ENCODE results near the gene ANKHD1. TPM values are rescaled to one million over a fixed set of nuclear protein-coding genes. Genes with fewer than 3 reads are reported as not detected.
A peak's percentile ranks its signal among the peaks of the same experiment; 100 is the strongest.
"Not testable (repeated sequence)": the region's sequence is repeated elsewhere in the genome, so short reads cannot be mapped to it uniquely, and the experiment has no call there.

Gene ANKHD1
- total RNA-seq, 1 donor from 2014 or later: 60.6 TPM

GRCh38 chr5:140421375-140421774, 19.7 kb downstream of the ANKHD1 start:
- not testable (repeated sequence) for ATAC-seq; DNase-seq (ENCODE audit: low spot score)

GRCh38 chr5:140423609-140424008, 22.0 kb downstream of the ANKHD1 start:
- DNase-seq (ENCODE audit: low spot score) (no peak), ATAC-seq (no peak)

- DNase-seq (ENCODE audit: low spot score) (no peak), ATAC-seq (no peak)
These were observed 22.5 kb downstream of the ANKHD1 start for GRCh38 chr5:140424135-140424534.

- ATAC-seq; DNase-seq (ENCODE audit: low spot score): not testable (repeated sequence)
These were observed 26.1 kb downstream of the ANKHD1 start for GRCh38 chr5:140427726-140428125.

GRCh38 chr5:140429724-140430123, 28.1 kb downstream of the ANKHD1 start:
- peak; percentile 83 for ATAC-seq

GRCh38 chr5:140432212-140432611, 30.6 kb downstream of the ANKHD1 start:
- ATAC-seq: no peak
- DNase-seq (ENCODE audit: low spot score): no peak

More at GRCh38 chr5:140429724-140430123, 28.1 kb downstream of the ANKHD1 start:
- DNase-seq (ENCODE audit: low spot score): no peak

- ATAC-seq: no peak
- DNase-seq (ENCODE audit: low spot score): no peak
These were observed 31.3 kb downstream of the ANKHD1 start for GRCh38 chr5:140432916-140433315.

- DNase-seq (ENCODE audit: low spot score); ATAC-seq: not testable (repeated sequence)
These were observed 55.7 kb downstream of the ANKHD1 start for GRCh38 chr5:140457368-140457767.

- ATAC-seq: no peak
These were observed 65.5 kb downstream of the ANKHD1 start for GRCh38 chr5:140466981-140467742.

GRCh38 chr5:140468188-140468587, 66.6 kb downstream of the ANKHD1 start:
- peak; percentile 95 for ATAC-seq

More at GRCh38 chr5:140466981-140467742, 65.5 kb downstream of the ANKHD1 start:
- no peak for DNase-seq (ENCODE audit: low spot score)

GRCh38 chr5:140469259-140469658, 67.6 kb downstream of the ANKHD1 start:
- no peak for DNase-seq (ENCODE audit: low spot score)
- ATAC-seq: no peak

More at GRCh38 chr5:140468188-140468587, 66.6 kb downstream of the ANKHD1 start:
- DNase-seq (ENCODE audit: low spot score): no peak

GRCh38 chr5:140480310-140481014, 78.8 kb downstream of the ANKHD1 start:
- ATAC-seq: no peak

GRCh38 chr5:140481758-140482157, 80.1 kb downstream of the ANKHD1 start:
- ATAC-seq (no peak), DNase-seq (ENCODE audit: low spot score) (no peak)

More at GRCh38 chr5:140480310-140481014, 78.8 kb downstream of the ANKHD1 start:
- DNase-seq (ENCODE audit: low spot score): no peak

GRCh38 chr5:140483055-140483454, 81.4 kb downstream of the ANKHD1 start:
- DNase-seq (ENCODE audit: low spot score) (no peak), ATAC-seq (no peak)

GRCh38 chr5:140488141-140488540, 86.5 kb downstream of the ANKHD1 start:
- ATAC-seq; DNase-seq (ENCODE audit: low spot score): not testable (repeated sequence)

GRCh38 chr5:140488914-140489313, 87.3 kb downstream of the ANKHD1 start:
- DNase-seq (ENCODE audit: low spot score) (no peak), ATAC-seq (no peak)

- ATAC-seq (peak; percentile 98), DNase-seq (ENCODE audit: low spot score) (peak; percentile 73)
These were observed 96.3 kb downstream of the ANKHD1 start for GRCh38 chr5:140497897-140498296.

GRCh38 chr5:140498591-140498990, 97.0 kb downstream of the ANKHD1 start:
- no peak for ATAC-seq
- no peak for DNase-seq (ENCODE audit: low spot score)

- DNase-seq (ENCODE audit: low spot score) (no peak), ATAC-seq (no peak)
These were observed 101.2 kb downstream of the ANKHD1 start for GRCh38 chr5:140502834-140503233.

GRCh38 chr5:140509898-140510297, 108.3 kb downstream of the ANKHD1 start:
- ATAC-seq (peak; percentile 17), DNase-seq (ENCODE audit: low spot score) (no peak)

- DNase-seq (ENCODE audit: low spot score): no peak
- ATAC-seq: peak; percentile 55
These were observed 111.5 kb downstream of the ANKHD1 start for GRCh38 chr5:140513124-140513523.

GRCh38 chr5:140524003-140524402, 122.4 kb downstream of the ANKHD1 start:
- ATAC-seq (no peak), DNase-seq (ENCODE audit: low spot score) (no peak)

Measured in left lobe of liver (tissue), 2 donors.